Endodermal cell (in vitro differentiated cells): ENCODE results near the gene ZXDB. TPM values are rescaled to one million over a fixed set of nuclear protein-coding genes. Genes with fewer than 3 reads are reported as not detected.
A peak's percentile ranks its signal among the peaks of the same experiment; 100 is the strongest.
"Not testable (repeated sequence)": the region's sequence is repeated elsewhere in the genome, so short reads cannot be mapped to it uniquely, and the experiment has no call there.

Source experiments
- DNase-seq: peaks from one replicate; pipeline ENCODE4 v3.0.0-alpha.2; 2017
- H3K27ac ChIP-seq: 2 replicates; pipeline ENCODE4 v1.5.1; 2013; ENCODE audit warnings: mild to moderate bottlenecking, low read depth, low read length, moderate library complexity
- H3K27me3 ChIP-seq: 2 replicates; pipeline ENCODE4 v1.6.1; 2013; ENCODE audit warnings: mild to moderate bottlenecking, low read length, moderate library complexity; ENCODE audit not compliant: insufficient read depth, control insufficient read depth, poor library complexity, severe bottlenecking
- H3K36me3 ChIP-seq: 2 replicates; pipeline ENCODE4 v1.7.0; 2013; ENCODE audit warnings: mild to moderate bottlenecking, low read length, moderate library complexity; ENCODE audit not compliant: control insufficient read depth, insufficient read depth
- H3K4me1 ChIP-seq: one replicate; pipeline ENCODE4 v1.7.0; 2013; ENCODE audit warnings: low read length; ENCODE audit not compliant: control insufficient read depth, insufficient read depth
- H3K4me3 ChIP-seq: 2 replicates; pipeline ENCODE4 v1.5.1; 2013; ENCODE audit warnings: mild to moderate bottlenecking, low read length, moderate library complexity
- H3K9ac ChIP-seq: 2 replicates; pipeline ENCODE4 v1.6.1; 2013; ENCODE audit warnings: mild to moderate bottlenecking, low read length, moderate library complexity; ENCODE audit not compliant: poor library complexity, severe bottlenecking; ENCODE audit errors: extremely low read depth
- H3K9me3 ChIP-seq: 2 replicates; pipeline ENCODE4 v1.6.1; 2013; ENCODE audit warnings: mild to moderate bottlenecking, low read length, moderate library complexity; ENCODE audit not compliant: control insufficient read depth
- H3K27ac Mint-ChIP-seq: 2 replicates; pipeline ENCODE4 v1.8.0; 2020; ENCODE audit warnings: mixed read lengths
- H3K27me3 Mint-ChIP-seq: 2 replicates; pipeline ENCODE4 v1.8.0; 2021; ENCODE audit warnings: mild to moderate bottlenecking, mixed read lengths; ENCODE audit not compliant: insufficient read depth
- H3K36me3 Mint-ChIP-seq: 2 replicates; pipeline ENCODE4 v1.8.0; 2020; ENCODE audit warnings: low read depth, mixed read lengths
- H3K4me1 Mint-ChIP-seq: 2 replicates; pipeline ENCODE4 v1.8.0; 2020; ENCODE audit warnings: mixed read lengths
- H3K4me3 Mint-ChIP-seq: 2 replicates; pipeline ENCODE4 v1.8.0; 2020; ENCODE audit warnings: mild to moderate bottlenecking, moderate library complexity, mixed read lengths
- H3K9me3 Mint-ChIP-seq: 2 replicates; pipeline ENCODE4 v1.8.0; 2020; ENCODE audit warnings: mild to moderate bottlenecking, mixed read lengths
- CTCF ChIP-seq: fragments of 200-600 bp; sonication (generic); conservative IDR thresholded peaks from 2 replicates; pipeline ENCODE4 v1.5.0; 2021; ENCODE audit warnings: antibody characterized with exemption, mild to moderate bottlenecking
- WGBS, 2 experiments: methylation state at CpG; one replicate each; pipeline versions ENCODE4 v1.1.5 to v1.1.7; 2013; ENCODE audit warnings: missing lambda C conversion rate in 2 of 2, mixed read lengths in 1 of 2; ENCODE audit not compliant: insufficient coverage in 1 of 2, insufficient read length in 1 of 2; 5-methylcytosine and 5-hydroxymethylcytosine counted together
- total RNA-seq, 2 donors: library from RNA; stranded (reverse); fragmentation: NEBNext Ultra II Directional in 1 of 2; extraction: Animal tissue kit (Norgen Biotek cat#: 25700) in 1 of 2; gene quantifications; 2 replicates in 1 of 2; 3 replicates in 1 of 2; pipeline ENCODE4 v1.2.1, GENCODE V29; 2021

Gene ZXDB
- total RNA-seq, 2 donors from 2014 or later: 7.5 to 8.5 TPM

GRCh38 chrX:57582948-57583347 lies 8.9 kb upstream of the ZXDB start:
- H3K36me3 Mint-ChIP-seq, H3K9ac ChIP-seq, H3K27ac Mint-ChIP-seq, H3K27me3 Mint-ChIP-seq, H3K4me1 Mint-ChIP-seq, H3K4me3 ChIP-seq, H3K27me3 ChIP-seq, H3K27ac ChIP-seq, H3K4me3 Mint-ChIP-seq, H3K36me3 ChIP-seq, H3K4me1 ChIP-seq, H3K9me3 ChIP-seq: not testable (repeated sequence)
- 65% methylated on average over 7 of the region's 9 CpGs; no CpG with 5 or more reads in 1 of the 2 experiments for WGBS, 2 experiments
- TF ChIP-seq CTCF: peak; percentile 66
- peak; percentile 64 for DNase-seq
- peaks cover 53% of the 10 kb centered on the region for H3K9me3 Mint-ChIP-seq

GRCh38 chrX:57583477-57583876 lies 8.3 kb upstream of the ZXDB start:
- H3K36me3 ChIP-seq: no peaks in the 10 kb centered on the region
- DNase-seq: no peak
- H3K4me3 ChIP-seq: no peak overlapping the region
- Mint-ChIP-seq H3K4me3 (no peak overlapping the region), H3K9me3 (peaks cover 54% of the 10 kb centered on the region), H3K27me3 (no peaks in the 10 kb centered on the region), H3K36me3 (no peaks in the 10 kb centered on the region), H3K27ac (no peak overlapping the region), H3K4me1 (peaks cover 3% of the 10 kb centered on the region)
- no peaks in the 10 kb centered on the region for H3K27me3 ChIP-seq
- no peaks in the 10 kb centered on the region for H3K9me3 ChIP-seq
- H3K4me1 ChIP-seq: no peaks in the 10 kb centered on the region
- 89% methylated on average over 4 of the region's 5 CpGs; no CpG with 5 or more reads in 1 of the 2 experiments for WGBS, 2 experiments
- no peak overlapping the region for H3K27ac ChIP-seq
- H3K9ac ChIP-seq: no peak overlapping the region
- TF ChIP-seq CTCF: no peak

- no peaks in the 10 kb centered on the region for H3K36me3 Mint-ChIP-seq
- H3K36me3 ChIP-seq: no peaks in the 10 kb centered on the region
- no peak for TF ChIP-seq CTCF
- no peak for DNase-seq
- H3K9ac ChIP-seq: no peak overlapping the region
- peaks cover 50% of the 10 kb centered on the region for H3K9me3 Mint-ChIP-seq
- H3K27ac Mint-ChIP-seq: no peak overlapping the region
- H3K27ac ChIP-seq: no peak overlapping the region
- H3K27me3 Mint-ChIP-seq: no peaks in the 10 kb centered on the region
- H3K9me3 ChIP-seq: no peaks in the 10 kb centered on the region
- H3K4me3 Mint-ChIP-seq: no peak overlapping the region
- no peaks in the 10 kb centered on the region for H3K4me1 ChIP-seq
- WGBS, 2 experiments: 96% methylated on average over 3 of the region's 4 CpGs; no CpG with 5 or more reads in 1 of the 2 experiments
- H3K4me3 ChIP-seq: no peak overlapping the region
- H3K27me3 ChIP-seq: no peaks in the 10 kb centered on the region
- H3K4me1 Mint-ChIP-seq: peaks cover 7% of the 10 kb centered on the region
Measured at GRCh38 chrX:57586360-57586759, 5.5 kb upstream of the ZXDB start.
